ENCODE measurements around the gene CRY2. TPM values are rescaled to one million over a fixed set of nuclear protein-coding genes. Genes with fewer than 3 reads are reported as not detected.
A peak's percentile ranks its signal among the peaks of the same experiment; 100 is the strongest.
"Not testable (repeated sequence)": the region's sequence is repeated elsewhere in the genome, so short reads cannot be mapped to it uniquely, and the experiment has no call there.

Gene CRY2
- total and polyA plus RNA-seq, 10 of the 15 experiments (the other 5 are each of a cell fraction or from before 2014, with no cell fraction given) = 1.2 to 14.7 (median 8.1) TPM

- TF ChIP-seq ZBTB40 (IDR thresholded peaks at IDR 0.05; ENCODE audit: borderline replicate concordance) = no peak
- no peak for TF ChIP-seq JUND (IDR thresholded peaks at IDR 0.05; ENCODE audit: low read depth, low read length)
- no peak for TF ChIP-seq ASH2L (IDR thresholded peaks at IDR 0.05; ENCODE audit: borderline replicate concordance, low read depth)
- no peak for TF ChIP-seq GATAD2B (conservative IDR thresholded peaks at IDR 0.05; ENCODE audit: low read depth)
- no peak for TF ChIP-seq BRCA1 (IDR thresholded peaks at IDR 0.05; ENCODE audit: low read depth, low read length)
- TF ChIP-seq TCF12 (IDR thresholded peaks at IDR 0.05; ENCODE audit: low read depth, low read length) = no peak
- TF ChIP-seq ELK1 (IDR thresholded peaks at IDR 0.05; ENCODE audit: low read depth, low read length) = no peak
- TF ChIP-seq ZNF274 (IDR thresholded peaks at IDR 0.05; ENCODE audit: insufficient read depth, insufficient read length) = no peak
Measured at GRCh38 chr11:45820211-45820857, 26.9 kb upstream of the CRY2 start (continued).

- H3K9ac ChIP-seq (ENCODE audit: control insufficient read depth, insufficient read depth, low read length); H3K36me3 ChIP-seq (ENCODE audit: control insufficient read depth in 2 of 2, insufficient read depth in 2 of 2, low read length in 1 of 2); H3K4me3 ChIP-seq; H3K4me2 ChIP-seq (ENCODE audit: control insufficient read depth, insufficient read depth); intact Hi-C loops (cut with micrococcal nuclease; ENCODE audit: unreplicated experiment); H4K20me1 ChIP-seq (ENCODE audit: control insufficient read depth, insufficient read depth); H2AFZ ChIP-seq (ENCODE audit: control insufficient read depth, low read depth, low read length); BruUV-seq (replicated peaks); ATAC-seq; H3K27me3 ChIP-seq (replicated peaks in 1 of 2; ENCODE audit: control insufficient read depth in 2 of 2, insufficient read depth in 2 of 2, low read length in 1 of 2); CTCF ChIA-PET; DNase-seq (ENCODE audit: low read depth, low spot score); in situ Hi-C loops (cut with MboI); H3K27ac ChIP-seq (ENCODE audit: control insufficient read depth, insufficient read depth); POLR2A ChIA-PET; H3K9me3 ChIP-seq (replicated peaks; ENCODE audit: control insufficient read depth, insufficient read depth, low read length); RAD21 ChIA-PET (ENCODE audit: unreplicated experiment); H3K79me2 ChIP-seq (ENCODE audit: control insufficient read depth, insufficient read depth, low read length): not testable (repeated sequence)
- FAIRE-seq = peak; percentile 100
- WGBS (ENCODE audit: insufficient coverage, insufficient replicate concordance, low lambda C conversion rate, missing lambda C conversion rate) = 40% methylated on average over 7 of the region's 7 CpGs
- H3K4me1 ChIP-seq (ENCODE audit: control insufficient read depth, insufficient read depth, low read length) = peaks cover 14% of the 10 kb centered on the region
- SMC1A ChIA-PET (ENCODE audit: uncharacterized antibody, unreplicated experiment) = interaction anchor here (0.7 kb wide), 1 partner anchor 54 kb away, joined by 3 read pairs; no protein-coding TSS in a partner anchor
Measured at GRCh38 chr11:45826492-45826891, 20.8 kb upstream of the CRY2 start.

Data from GM12878 (cell line).